22Rv1 (cell line): Measurements from ENCODE around the gene ATP5F1B.

Experiments used
- H3K27ac ChIP-seq: fragments of 450-650 bp; 2 replicates; pipeline ENCODE4 v1.5.1; 2017
- ZFX ChIP-seq: fragments of 450-650 bp; IDR thresholded peaks from 2 replicates; pipeline ENCODE4 v1.6.1; 2017; ENCODE audit warnings: antibody characterized with exemption, borderline replicate concordance
- TF ChIP-seq, protein P1 (sequence below): fragments of 450-650 bp; IDR thresholded peaks from 2 replicates; pipeline ENCODE4 v1.5.1; 2017; ENCODE audit warnings: mild to moderate bottlenecking

Gene ATP5F1B

DNA sequence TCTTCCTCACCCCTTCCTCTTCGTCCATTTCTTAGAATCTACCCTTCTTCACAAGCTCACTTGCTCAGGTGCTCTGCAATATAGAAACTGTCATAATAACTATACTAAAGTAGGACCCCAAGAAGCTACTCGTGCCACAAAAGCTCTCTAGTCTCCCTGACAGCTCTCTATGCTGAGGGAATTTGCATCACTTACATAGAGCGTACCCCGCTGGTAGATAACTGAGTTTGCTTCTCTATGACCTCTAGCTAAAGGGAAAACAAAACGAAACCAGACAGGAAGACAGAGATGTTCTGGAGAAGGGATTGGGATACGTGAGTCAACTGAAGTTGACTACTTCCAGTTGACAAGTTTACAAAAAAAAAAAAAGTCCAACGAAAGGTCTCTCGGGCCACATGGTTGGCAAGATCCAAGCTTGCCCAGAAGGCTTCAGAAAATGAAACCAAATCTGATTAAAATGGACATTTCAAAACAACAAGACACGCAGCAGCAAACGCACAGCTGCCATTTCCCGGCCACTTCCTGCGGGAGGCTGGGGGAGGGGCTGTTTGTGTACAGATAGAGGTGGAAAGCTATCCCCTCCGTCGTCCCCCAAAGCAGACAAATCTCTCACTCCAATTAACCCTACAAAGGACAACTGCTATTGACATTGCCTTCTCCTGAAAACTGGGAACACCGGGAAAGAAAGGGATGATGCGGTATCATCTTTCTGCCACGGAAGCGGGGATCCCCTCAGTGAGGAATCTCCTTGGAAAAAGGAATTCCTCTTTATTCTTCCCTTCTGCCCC lies 16.9 kb downstream of the ATP5F1B start:
- TF ChIP-seq, protein P1, sequence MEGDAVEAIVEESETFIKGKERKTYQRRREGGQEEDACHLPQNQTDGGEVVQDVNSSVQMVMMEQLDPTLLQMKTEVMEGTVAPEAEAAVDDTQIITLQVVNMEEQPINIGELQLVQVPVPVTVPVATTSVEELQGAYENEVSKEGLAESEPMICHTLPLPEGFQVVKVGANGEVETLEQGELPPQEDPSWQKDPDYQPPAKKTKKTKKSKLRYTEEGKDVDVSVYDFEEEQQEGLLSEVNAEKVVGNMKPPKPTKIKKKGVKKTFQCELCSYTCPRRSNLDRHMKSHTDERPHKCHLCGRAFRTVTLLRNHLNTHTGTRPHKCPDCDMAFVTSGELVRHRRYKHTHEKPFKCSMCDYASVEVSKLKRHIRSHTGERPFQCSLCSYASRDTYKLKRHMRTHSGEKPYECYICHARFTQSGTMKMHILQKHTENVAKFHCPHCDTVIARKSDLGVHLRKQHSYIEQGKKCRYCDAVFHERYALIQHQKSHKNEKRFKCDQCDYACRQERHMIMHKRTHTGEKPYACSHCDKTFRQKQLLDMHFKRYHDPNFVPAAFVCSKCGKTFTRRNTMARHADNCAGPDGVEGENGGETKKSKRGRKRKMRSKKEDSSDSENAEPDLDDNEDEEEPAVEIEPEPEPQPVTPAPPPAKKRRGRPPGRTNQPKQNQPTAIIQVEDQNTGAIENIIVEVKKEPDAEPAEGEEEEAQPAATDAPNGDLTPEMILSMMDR, result no peak
- no peak for TF ChIP-seq ZFX

DNA sequence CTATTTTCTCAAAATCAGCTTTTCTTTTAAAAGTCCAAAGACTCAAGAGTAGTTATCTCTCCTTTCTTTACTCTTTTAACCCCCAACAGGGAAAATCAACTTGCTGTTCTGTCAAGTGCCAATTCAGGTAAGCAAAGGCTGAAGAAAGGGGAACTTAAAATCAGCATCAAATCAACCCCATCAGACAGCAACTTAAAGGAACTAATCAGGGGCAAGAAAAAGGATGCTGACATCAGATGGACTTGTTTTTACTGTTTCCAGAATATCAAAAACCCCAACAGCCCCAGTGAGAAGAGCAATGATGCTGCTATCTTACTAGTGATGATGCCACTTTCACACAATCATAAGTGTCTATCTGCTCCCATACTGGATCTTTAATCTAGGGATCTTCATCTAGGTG lies 19.1 kb downstream of the ATP5F1B start:
- H3K27ac ChIP-seq, result no peak overlapping the region
- TF ChIP-seq, protein P1, result no peak
- no peak for TF ChIP-seq ZFX

More for the DNA sequence above, 16.9 kb downstream of the ATP5F1B start:
- H3K27ac ChIP-seq, result peak overlapping the region; percentile 96

DNA sequence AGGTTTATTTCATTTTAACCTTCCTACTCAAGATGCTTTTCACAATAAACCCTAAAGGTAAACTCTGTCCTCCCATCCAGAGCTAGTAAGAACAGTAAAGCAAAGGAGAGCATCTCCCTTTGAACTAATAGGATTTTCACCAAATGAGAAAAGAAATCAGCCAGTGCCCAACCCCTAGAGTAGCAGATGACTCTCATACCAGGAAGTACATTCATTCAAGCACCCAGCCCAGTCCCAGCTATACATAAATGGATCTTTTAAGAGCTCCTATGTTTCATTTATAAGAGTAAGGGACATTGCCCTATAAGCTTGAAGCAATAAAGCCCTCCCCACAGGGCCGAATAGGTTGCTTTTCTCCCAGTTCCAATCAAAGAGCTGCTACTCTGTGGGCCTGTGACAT lies 23.2 kb downstream of the ATP5F1B start:
- TF ChIP-seq ZFX, result no peak
- TF ChIP-seq, protein P1, result no peak
- no peak overlapping the region for H3K27ac ChIP-seq

DNA sequence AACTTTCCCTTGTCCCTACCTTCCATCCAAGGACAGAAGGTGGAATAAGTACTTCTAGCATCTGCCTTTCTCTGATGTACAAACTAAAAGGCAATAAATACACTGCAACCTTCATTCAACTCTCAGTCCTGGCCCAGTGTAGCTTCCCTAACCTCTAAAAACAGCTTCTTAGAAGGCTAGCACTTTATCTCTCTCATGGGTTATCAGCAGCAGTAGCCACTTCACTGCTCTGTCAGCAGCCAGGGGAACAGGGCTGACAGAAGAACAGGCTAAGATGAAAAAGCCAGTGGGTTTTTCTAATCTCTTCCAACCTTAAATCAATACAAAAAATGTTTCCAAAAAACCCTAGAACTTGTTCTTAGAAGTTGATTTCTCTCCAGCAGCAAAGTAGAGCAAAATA lies 28.9 kb downstream of the ATP5F1B start:
- TF ChIP-seq, protein P1, result no peak
- no peak for TF ChIP-seq ZFX
- H3K27ac ChIP-seq, result no peak overlapping the region

DNA sequence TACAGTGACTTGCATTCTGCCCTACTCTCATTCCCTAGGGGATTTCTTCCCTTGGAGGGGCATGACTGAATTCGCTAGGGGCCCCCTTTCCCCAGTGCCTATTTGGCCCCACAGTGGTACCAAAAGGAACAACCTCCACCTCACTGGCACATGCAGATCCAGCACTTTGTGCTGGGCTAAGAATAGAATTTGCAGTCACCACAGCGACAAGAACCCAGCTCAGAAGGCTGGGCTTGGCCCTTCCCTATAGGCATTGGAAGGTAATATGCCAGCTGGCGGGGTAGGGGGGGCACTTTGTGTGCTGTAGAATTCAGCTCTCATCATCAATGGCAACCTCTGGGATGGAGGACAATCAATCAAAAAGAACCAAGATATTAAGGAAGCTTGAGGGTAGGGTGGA lies 29.5 kb downstream of the ATP5F1B start:
- H3K27ac ChIP-seq, result no peak overlapping the region
- no peak for TF ChIP-seq ZFX
- TF ChIP-seq, protein P1, result no peak

DNA sequence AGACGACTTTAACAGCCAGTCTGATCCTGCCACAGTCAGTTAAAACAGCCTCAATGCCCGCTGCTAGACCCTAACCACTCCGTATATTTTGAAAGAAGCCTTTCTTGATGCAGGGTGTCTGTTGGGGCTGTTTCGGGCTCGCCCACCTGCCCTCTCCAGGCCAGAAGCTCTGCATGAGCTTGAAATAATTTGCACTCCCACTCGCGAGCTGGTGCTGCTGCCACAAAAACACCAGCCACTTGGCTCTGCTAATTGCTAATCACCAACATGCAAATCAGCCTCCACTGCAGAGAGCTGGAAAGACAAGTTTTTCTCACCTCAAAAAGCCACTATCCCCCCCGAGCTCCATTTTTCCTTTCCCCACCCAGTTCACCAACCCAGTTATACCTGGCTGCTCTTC lies 31.2 kb downstream of the ATP5F1B start:
- no peak overlapping the region for H3K27ac ChIP-seq
- TF ChIP-seq, protein P1, result no peak

DNA sequence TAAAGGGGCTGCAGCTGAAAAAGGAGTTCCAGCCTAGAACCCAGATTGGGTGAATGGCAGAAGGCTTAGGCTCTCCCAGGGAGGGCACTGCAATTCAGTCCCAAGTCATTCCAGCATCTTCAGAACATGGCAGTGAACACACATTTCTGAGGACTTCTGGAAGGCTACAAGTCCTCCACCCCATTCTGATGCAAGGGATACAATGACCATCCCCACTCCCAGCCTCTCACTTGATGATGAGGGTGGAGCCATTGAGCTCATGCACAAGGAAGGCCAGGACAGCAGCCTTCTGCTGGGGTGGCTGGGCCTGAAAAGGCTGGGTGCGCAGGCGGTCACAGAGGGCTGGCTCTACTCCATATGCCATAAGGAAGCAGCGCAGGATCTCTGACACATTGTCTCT lies 41.4 kb downstream of the ATP5F1B start:
- no peak overlapping the region for H3K27ac ChIP-seq
- TF ChIP-seq, protein P1, result no peak
- TF ChIP-seq ZFX, result no peak
